ENCODE measurements around the gene TNFRSF11A.

- TF ChIP-seq CTCF (IDR thresholded peaks at IDR 0.05; ENCODE audit: borderline replicate concordance, extremely low read depth, low read length, poor library complexity, severe bottlenecking) (no peak), EZH2 (IDR thresholded peaks at IDR 0.05; ENCODE audit: borderline replicate concordance, low read depth, low read length, severe bottlenecking) (no peak)
Measured at GRCh38 chr18:62277045-62277444, 48.1 kb upstream of the TNFRSF11A start.
